ENCODE measurements around the gene MYO15A.

Gene MYO15A

GRCh38 chr17:18129041-18129502 lies 20.5 kb downstream of the MYO15A start:
- DNase-seq: no peak

DNA sequence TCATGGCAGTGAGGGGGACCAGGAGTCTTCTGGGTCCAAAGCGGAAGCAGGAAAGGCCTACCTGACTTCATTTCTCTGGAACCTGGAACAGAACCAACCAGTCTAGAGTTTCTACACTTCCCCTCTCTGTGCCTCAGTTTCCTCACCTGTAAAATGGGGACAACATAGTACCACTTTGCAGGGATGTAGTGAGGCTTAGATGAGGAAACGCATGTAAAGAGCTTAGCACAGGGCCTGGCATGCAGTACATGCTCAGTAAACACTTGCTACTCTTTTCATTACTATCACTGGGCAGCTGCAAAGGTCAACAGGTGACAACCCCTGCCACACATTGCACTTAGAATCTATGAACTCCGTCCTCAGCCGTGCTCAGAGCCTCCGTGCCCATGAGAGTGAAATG lies 24.2 kb downstream of the MYO15A start:
- DNase-seq: no peak

DNA sequence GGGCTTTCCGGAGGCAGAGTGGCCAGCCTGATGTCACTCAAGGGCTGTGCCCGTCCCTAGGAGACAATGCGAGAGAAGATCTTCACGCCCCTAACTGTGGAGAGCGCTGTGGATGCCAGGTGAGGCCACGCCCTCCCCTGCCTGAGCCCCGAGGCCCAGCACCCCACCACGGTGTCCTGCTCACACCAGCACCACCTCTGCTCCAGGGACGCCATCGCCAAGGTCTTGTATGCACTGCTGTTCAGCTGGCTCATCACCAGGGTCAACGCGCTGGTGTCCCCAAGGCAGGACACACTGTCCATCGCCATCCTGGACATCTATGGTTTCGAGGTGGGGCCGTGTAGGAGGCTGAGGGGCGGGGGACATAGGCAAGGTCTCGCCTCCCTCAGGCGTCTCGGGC lies 27.8 kb downstream of the MYO15A start:
- DNase-seq: no peak

GRCh38 chr17:18138065-18138749 lies 29.7 kb downstream of the MYO15A start:
- DNase-seq: no peak

GRCh38 chr17:18139092-18139491 lies 30.5 kb downstream of the MYO15A start:
- no peak for DNase-seq

DNA sequence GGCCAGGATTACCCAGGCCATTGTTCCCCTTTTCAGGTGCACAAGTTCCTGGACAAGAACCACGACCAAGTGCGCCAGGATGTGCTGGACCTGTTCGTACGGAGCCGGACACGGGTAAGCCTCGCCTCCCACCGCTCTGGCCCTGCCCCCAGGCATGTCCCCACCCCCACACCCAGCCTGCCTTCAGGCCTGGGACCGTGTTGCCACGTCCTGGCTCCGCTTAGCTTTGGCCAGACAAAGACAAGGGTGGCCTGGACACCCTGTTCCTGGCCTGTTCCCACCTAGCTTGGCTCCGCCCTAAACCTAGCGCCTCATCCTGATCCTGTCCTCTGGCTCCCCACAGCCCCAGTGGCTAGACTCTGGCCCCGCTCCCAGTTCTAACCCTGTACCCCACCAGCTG lies 30.9 kb downstream of the MYO15A start:
- DNase-seq: no peak

DNA sequence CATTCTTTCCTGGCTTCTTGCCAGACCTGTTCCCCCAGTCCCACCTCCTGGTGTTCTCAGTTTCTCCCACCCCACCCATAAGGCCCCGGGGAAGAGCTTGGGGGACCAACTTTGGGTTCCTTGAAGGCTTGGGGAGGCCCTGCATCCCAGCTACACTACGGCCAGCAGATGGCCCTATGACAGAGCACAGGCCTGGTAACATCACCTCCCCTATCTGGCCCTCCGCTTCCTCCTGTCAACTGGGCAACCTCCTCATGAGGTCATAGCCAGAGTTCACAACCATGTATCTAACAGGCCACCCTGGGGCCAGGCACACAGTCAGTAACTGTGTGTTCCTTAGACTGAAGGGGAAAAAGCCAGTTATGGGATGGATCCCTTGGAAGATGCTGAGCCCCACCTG lies 31.4 kb downstream of the MYO15A start:
- no peak for DNase-seq

DNA sequence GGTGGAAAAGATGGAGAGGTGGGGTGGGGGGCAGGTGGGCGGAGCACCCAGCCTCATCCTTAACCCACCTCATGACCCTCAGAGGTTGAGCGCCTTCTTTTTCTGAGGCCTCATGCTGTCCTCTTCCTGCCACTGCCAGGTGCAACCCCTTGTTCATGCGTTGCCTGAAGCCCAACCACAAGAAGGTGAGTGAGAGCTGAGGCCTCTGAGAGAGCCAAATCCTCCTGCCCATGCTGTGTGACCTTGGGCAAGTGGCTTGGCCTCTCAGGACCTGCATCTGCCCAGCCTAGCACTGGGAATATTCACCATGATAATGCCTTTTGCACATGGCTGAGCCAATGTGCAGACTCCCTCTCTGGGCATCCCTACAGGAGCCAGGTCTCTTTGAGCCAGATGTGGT lies 32.1 kb downstream of the MYO15A start:
- DNase-seq: no peak

DNA sequence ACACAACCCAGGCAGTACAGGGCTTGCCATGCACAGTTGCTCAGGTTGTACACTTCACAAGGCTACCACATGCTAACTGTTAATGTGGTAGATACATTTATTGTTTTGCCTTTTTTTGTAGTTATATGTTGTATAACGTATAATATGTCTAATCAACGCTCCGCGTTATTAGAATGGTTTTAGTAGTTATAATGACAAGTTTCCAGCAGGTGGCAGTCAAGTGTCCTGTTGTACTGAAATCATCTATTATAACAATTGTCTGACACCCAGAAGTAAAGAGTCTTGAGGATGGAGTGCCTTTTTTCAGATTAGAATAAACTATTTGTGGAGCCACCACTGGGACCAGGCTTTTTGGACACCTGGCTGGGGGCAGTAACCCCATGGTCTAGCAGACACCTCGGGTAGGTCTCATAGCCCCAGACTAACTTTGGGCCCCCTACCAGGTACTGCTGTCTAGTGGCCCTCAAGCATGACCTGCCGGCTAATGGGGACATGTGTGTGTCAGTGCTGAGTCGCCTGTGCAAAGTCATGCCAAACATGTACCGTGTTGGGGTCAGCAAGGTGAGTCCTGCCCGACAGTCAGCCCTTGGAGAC lies 32.8 kb downstream of the MYO15A start:
- DNase-seq: peak in 8 of 56 donors; percentile 2 to 52 (median 13)

DNA sequence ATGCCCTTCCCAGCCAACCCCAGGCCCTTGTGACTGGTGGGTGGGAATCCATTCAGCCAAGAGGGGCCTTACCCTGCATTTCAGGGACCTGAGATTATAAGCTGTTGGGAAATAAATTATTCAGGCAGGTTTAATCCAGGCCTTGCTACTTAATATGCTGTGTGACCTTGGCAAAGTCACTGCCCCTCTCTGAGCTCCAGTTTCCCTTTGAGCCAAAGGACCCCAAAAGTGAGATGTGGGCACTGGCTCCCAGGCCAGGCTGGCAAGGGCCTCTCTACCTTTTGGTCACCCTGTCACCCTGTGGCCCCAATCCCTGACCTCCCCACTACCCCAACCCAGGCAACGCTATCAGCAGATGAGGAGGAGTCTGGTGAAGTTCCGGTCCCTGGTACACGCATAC lies 33.9 kb downstream of the MYO15A start:
- DNase-seq: no peak

DNA sequence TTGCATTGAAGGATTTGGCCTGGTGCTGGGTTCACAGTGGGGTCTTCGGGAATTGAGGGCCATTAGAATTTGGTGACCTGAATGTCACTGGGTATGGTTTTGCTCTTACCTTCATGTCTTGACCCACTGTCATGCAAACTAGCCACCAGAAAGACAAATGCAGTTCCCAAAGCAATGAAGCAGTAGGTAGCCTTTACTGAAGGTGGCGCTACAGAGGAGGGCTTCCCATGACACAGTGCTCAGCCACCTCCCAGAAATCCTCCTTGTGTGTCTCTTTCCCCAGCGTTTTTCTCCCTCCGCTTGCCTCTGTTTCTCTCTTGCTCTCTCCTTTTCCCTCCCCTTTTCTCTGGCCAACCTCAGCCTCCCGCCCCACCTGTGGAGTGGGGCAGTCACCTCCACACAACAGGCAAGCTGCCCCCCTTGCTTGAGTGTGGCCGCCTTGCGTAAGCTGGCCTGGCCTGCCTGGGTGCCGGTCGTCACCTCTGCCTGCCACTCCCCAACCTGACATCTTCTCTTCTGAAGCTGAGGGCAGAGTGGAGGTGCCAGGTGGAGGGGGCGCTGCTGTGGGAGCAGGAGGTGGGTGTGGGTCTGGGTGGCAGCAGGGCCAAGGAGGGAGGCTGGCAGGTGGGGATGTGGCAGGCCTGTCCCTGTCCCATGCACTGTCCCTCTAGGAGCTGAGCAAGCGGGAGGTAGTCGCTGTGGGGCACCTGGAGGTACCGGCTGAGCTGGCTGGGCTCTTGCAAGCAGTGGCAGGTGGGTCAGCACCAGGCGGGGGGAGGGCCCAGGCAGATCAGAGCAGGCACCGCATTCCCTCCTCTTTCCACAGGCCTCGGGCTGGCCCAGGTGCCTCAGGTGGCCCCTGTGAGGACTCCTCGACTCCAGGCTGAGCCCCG lies 34.7 kb downstream of the MYO15A start:
- no peak for DNase-seq

DNA sequence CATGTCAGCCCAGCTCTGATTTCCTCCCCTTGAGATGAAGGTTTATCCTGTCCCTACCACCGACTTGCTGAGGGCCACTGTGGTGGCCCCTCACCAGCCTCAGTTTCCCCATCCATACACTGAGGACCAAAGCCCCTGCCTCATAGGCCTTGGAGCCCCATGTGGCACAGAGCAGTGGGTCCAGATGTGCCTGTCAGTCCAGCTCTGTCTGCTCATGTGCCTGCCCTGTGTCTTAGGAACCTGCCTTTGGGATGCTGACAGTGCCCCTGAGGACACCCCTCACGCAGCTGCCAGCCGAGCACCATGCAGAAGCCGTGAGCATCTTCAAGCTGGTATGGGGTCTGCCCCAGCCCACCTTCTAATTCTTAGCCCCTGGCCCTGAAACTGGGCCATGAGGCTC lies 35.7 kb downstream of the MYO15A start:
- DNase-seq: no peak

DNA sequence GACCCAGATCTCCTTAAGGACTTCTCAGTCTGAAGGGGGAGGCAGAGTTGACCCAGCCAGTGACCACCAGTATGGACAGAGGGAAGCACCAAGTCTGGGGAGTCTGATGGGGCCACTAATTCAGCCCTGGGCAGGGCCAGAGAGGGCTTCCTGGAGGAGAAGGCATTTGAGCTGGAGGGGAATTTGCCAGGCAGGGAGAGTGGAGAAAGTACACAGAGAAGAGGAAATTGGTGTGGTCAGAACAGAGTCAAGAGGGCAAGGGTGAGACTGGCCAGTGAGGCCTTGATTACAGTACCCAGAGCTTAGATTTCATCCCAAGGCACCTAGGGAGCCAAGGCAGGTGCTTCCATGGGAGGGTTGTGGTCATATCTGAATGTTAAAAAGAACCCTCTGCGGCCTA lies 36.3 kb downstream of the MYO15A start:
- no peak for DNase-seq

DNA sequence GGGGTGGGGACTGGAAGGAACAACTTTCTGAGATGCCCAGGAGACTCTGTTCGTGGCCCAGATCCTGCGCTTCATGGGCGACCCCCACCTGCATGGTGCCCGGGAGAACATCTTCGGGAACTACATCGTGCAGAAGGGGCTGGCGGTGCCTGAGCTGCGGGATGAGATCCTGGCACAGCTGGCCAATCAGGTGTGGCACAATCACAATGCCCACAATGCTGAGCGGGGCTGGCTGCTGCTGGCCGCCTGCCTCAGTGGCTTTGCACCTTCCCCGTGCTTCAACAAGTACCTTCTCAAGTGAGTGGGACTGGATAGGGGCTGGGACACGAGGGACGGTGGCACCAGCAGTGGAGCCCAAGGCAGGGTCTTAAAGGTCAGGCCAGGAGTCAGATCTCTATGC lies 37.3 kb downstream of the MYO15A start:
- DNase-seq: no peak

- DNase-seq: no peak
Observed at GRCh38 chr17:18146259-18146658, 37.7 kb downstream of the MYO15A start.

DNA sequence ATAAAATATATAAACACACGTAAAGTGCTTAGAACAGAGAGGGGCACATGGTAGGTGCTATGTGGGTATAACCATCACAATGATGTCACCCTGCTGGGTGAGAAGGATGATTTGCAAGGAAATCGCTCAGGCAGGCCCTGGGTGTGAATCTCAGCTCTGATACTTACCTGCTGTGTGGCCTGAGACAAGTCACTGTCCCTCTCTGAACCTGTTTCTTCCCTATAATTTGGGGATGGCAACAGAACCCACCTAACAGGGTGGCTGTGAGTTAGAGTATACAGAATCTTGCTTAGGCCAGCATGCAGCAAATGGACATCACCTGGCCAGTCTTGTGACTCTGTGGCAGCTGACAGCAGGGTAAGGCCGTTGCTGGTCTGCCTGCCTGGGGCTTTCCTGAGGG lies 38.4 kb downstream of the MYO15A start:
- no peak for DNase-seq

- DNase-seq: no peak
Observed at GRCh38 chr17:18148586-18148985, 40.0 kb downstream of the MYO15A start.

DNA sequence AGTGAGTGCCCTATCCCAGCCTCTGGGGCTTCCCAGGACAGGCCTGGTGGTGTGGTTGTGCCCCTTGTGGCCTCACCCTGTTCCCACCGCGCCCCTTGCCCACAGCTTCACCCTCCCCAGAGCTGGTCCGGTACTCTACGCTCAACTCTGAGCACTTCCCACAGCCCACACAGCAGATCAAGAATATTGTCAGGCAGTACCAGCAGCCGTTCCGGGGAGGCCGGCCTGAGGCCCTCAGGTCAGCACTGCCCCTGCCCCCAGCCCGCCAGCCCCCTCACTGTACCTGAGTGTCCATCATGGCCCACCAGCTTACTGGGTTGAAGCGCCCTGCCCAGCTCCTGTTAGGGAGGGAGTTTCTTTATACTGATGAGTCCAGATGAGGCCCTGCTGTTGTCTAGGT lies 42.7 kb downstream of the MYO15A start:
- no peak for DNase-seq

DNA sequence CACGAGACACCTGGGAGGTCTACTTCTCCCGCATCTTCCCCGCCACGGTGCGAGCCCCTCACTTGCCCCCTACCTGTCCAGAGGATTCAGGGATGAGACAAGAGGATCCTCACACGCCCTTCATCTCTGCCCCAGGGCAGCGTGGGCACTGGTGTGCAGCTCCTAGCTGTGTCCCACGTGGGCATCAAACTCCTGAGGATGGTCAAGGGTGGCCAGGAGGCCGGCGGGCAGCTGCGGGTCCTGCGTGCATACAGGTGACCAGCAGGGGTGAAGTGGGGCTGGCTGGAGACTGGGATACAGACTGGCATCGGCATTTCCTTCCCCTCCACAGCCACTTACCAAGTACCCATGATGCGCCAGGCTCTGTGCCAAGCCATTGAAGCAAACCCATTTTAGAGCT lies 46.6 kb downstream of the MYO15A start:
- DNase-seq: no peak

- no peak for DNase-seq
Observed at GRCh38 chr17:18156171-18156975, 47.8 kb downstream of the MYO15A start.

DNA sequence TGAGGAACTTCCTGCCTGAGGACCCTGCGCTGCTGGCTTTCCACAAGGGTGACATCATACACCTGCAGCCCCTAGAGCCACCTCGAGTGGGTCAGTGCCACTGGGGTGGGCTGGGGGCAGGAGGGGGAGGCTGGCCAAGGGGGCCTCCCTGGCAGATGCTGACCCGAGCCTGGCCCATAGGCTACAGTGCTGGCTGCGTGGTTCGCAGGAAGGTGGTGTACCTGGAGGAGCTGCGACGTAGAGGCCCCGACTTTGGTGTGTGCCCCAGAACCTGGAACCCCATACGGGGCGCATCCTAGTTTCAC lies 48.4 kb downstream of the MYO15A start:
- DNase-seq: no peak
